IMR-90 (cell line): ENCODE data around the gene TSEN34. TPM values are rescaled to one million over a fixed set of nuclear protein-coding genes. Genes with fewer than 3 reads are reported as not detected.

Source experiments
- BHLHE40 ChIP-seq: fragments of 150-350 bp; IDR thresholded peaks from 2 replicates; pipeline ENCODE4 v1.6.1; 2016; ENCODE audit warnings: mild to moderate bottlenecking, low read depth, low read length
- MAZ ChIP-seq: IDR thresholded peaks from 2 replicates; pipeline ENCODE4 v1.6.1; 2012; ENCODE audit warnings: low read depth, mild to moderate bottlenecking, low read length, improper control_type of control experiment, moderate library complexity, borderline replicate concordance
- MXI1 ChIP-seq: IDR thresholded peaks from 2 replicates; pipeline ENCODE4 v1.6.1; 2012; ENCODE audit warnings: low read depth, mild to moderate bottlenecking, low read length, moderate library complexity, borderline replicate concordance
- polyA plus RNA-seq, 3 experiments: library from polyadenylated mRNA; depleted of rRNA; stranded (reverse); fragments of >200 nt; gene quantifications; 2 replicates each; pipeline ENCODE4 v1.2.3, GENCODE V29; 2012; ENCODE audit warnings: low replicate concordance in 1 of 3
- total RNA-seq: library from RNA; depleted of rRNA; stranded (reverse); fragments of >200 nt; gene quantifications from 2 replicates; pipeline ENCODE4 v1.2.3, GENCODE V29; 2012

TSEN34 gene
- total and polyA plus RNA-seq, 2 of the 4 experiments (the other 2 are of a cell fraction), result 32.1 to 69.4 TPM

- TF ChIP-seq BHLHE40 (no peak; the same call in 1 of the 2 replicates), MAZ (peak; percentile 92), MXI1 (0 out of 2 replicates have a peak, but pooled peaks have one; percentile 39)
Measured at GRCh38 chr19:54159352-54160181, 31.5 kb upstream of the TSEN34 start, which contains the start of gene LENG1 (continued).
